Measurements from ENCODE around the gene CLNK.

CLNK gene, protein sequence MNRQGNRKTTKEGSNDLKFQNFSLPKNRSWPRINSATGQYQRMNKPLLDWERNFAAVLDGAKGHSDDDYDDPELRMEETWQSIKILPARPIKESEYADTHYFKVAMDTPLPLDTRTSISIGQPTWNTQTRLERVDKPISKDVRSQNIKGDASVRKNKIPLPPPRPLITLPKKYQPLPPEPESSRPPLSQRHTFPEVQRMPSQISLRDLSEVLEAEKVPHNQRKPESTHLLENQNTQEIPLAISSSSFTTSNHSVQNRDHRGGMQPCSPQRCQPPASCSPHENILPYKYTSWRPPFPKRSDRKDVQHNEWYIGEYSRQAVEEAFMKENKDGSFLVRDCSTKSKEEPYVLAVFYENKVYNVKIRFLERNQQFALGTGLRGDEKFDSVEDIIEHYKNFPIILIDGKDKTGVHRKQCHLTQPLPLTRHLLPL

DNA sequence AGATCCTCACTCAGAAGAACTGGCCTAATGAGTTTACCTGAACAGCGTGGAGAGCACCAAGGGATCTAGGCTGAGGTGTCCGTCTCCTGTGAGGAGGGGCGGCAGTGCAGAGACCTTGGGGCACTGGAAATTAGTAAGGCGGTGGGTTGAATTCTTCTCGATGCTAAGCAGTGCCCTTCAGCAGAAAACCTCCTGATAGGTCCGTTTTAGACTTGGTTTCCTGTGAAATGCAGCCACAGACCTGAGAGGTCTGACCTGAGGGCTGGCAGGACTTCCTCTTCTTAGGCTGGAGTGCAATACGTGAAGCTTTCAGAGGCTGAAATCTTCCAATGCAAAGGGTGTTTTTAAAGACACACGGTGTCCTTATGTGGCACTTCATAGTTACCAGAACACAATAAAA, at the start of gene CLNK:
CLNK (minus strand) TSS at position 138 of the 400 bp plus-strand sequence. CDS start 16,899 bp downstream, outside the sequence.
- DNase-seq: no peak

GRCh38 chr4:10733481-10734062, 49.0 kb upstream of the CLNK start:
- DNase-seq: no peak

GRCh38 chr4:10732914-10733415, 48.4 kb upstream of the CLNK start:
- no peak for DNase-seq

DNA sequence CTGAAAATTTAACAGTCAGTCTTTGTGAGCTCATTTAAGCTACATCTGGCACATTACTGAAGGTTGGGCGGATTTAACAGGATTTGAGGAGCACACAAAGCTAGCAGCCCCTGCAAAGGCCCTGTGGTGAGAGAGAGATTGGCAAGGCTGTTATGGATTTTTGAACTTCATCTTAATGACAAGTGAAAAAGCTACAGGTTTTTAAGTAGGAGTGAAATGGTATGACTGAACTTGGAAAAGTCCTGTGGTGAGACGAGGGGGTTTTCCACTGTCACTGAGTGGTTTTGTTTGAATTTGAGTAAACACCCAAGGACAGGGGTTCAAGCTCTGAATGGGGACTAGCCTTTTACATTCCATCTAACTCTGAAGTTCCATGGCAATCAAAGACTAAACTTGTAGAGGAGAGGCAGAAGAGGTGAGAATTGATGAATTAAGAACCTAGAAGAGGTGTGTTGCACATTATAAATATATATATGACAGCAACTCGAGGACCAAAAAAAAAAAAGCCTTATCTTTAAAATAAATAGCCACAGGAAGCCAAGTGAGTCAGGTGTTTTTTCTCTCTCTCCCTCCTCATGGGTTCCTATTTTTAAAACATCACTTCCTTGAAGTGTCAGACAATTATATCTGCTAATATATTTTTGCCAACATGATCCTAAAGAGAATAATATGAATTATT, 47.8 kb upstream of the CLNK start:
- DNase-seq: peak; percentile 44

GRCh38 chr4:10731690-10732089, 47.1 kb upstream of the CLNK start:
- no peak for DNase-seq

DNA sequence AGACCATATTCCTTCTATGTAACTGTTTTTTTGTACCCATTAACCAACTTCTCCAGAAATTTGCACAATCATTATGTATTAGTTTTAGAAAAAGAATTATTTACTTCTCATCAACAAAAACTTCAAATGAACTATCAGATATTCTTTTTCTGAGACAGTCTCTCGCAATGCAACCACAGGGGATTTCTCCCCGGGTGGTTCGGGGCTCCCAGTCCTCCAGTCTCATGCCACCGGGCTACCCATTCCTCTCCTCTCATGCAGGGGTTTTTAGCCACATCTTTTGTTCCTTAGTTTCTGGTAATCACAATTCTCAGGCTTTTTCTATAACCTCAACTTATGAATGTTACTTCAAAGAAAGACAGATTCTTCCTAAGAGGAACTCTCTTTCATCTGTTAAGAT, 46.6 kb upstream of the CLNK start:
- DNase-seq: no peak

- no peak for DNase-seq
Observed at GRCh38 chr4:10730590-10730989, 46.0 kb upstream of the CLNK start.

DNA sequence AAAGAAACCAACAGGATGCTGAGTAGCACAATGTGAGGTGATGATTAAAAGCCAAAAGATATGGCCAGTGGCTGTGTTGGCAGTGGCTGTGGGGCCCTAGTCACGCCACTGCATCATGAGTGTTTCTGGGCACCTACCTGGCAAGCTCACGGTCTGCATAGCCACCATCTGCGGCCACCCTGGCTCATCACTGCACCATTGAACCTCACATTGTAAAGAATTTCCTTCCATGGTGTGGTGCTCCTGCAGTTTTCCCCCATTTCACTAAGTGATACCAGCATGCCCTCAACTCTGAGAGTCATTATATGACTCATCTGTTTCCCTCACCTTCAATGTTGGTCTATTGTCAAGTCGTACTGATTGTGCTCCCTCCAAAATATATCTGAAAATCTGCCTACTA, 45.5 kb upstream of the CLNK start:
- DNase-seq: peak; percentile 11

GRCh38 chr4:10729366-10729765, 44.8 kb upstream of the CLNK start:
- DNase-seq: no peak

DNA sequence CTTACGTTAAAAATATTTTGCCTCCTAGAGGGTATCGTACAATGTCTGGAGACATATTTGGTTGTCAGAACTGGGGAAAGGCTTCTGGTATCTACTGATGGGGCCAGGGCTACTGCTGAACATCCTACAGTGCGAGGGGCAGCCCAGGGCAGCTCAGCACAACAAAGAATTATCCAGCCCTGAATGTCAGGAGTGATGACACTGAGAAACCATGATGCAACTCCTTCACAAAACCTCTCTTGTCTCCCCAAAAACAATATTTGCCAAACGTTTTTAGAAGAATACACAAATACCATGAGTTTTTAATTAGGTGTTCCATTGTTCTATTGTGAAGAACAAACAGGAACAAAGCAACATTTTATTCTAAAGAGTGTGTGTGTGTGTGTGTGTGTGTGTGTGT, 43.4 kb upstream of the CLNK start:
- DNase-seq: no peak

- DNase-seq: no peak
Observed at GRCh38 chr4:10727140-10727880, 42.7 kb upstream of the CLNK start.

DNA sequence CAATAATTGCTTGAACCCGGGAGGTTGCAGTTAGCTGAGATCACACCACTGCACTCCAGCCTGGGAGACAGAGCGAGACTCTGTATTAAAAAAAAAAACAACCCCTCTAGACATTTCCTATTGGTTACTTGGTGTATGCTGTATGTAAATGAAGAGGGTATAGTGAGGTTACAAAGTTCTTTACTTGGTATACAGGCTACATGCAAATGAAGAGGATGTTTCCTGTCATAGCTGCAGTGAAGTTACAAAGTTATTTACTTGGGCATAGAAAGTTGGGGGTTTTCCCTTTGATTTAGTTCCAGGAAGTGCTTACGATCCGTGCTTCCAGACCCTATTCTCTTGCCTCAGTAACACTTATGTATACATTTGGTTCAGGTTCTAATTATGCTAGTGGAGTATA, 38.4 kb upstream of the CLNK start:
- DNase-seq: no peak

DNA sequence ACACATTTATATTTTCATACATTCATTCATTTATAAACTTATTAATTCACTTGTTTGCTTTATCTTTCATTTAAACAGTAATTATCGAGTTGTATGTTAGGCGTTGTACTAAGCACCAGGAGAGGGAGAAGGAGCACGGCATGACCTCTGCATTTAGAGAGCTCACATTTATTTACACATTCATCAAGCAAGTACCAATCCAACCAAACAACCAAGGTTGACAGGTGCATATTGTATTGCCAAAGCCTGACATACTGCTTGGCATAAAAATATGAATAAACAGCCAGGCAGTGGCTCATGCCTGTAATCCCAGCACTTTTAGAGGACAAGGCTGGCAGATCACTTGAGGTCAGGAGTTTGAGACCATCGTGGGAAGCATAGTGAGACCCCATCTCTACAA, 37.0 kb upstream of the CLNK start:
- no peak for DNase-seq

- DNase-seq: no peak
Observed at GRCh38 chr4:10716163-10716562, 31.6 kb upstream of the CLNK start.

DNA sequence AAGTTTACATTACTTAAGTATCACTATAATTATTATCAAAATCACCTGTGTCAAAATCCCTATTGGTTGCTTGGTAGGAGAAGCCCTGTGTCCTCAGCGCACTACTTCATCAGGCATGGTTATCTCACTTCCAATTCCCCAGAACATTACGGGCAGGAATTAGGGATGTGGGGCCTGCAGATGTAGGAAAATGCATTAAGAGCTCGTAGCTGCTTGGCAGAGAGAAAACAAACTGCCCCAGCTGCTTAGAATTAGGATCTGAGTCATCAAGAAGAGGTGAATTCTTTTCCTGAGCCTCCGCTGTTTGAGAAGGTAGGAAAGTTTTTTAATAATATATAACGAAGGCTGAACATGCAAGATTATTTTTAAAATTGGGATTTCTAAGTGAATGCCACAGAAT, 31.1 kb upstream of the CLNK start:
- DNase-seq: no peak

- DNase-seq: no peak
Observed at GRCh38 chr4:10715135-10715534, 30.6 kb upstream of the CLNK start.

GRCh38 chr4:10713591-10713990, 29.0 kb upstream of the CLNK start:
- no peak for DNase-seq

GRCh38 chr4:10706236-10706635, 21.7 kb upstream of the CLNK start:
- no peak for DNase-seq

DNA sequence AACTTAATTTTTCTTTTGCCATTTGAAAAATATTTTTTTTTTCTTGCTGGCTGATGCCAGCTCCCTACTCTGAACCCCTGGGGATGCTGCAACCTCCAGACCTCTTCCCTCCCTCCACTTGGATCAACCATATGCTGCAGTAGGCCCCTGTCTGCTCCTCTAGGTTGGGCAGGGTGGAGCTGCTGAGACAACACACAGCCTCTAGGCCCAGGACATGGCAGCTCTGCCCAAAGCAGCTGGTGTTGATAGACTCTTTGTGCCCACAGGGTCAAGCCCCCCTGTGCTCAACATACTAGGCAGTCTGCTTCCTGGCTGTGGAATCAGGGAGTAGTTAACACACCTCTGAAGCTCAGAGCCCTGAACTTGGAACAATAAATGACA, 19.9 kb upstream of the CLNK start:
- DNase-seq: no peak

GRCh38 chr4:10703766-10704429, 19.3 kb upstream of the CLNK start:
- no peak for DNase-seq

GRCh38 chr4:10703156-10703555, 18.6 kb upstream of the CLNK start:
- no peak for DNase-seq

DNA sequence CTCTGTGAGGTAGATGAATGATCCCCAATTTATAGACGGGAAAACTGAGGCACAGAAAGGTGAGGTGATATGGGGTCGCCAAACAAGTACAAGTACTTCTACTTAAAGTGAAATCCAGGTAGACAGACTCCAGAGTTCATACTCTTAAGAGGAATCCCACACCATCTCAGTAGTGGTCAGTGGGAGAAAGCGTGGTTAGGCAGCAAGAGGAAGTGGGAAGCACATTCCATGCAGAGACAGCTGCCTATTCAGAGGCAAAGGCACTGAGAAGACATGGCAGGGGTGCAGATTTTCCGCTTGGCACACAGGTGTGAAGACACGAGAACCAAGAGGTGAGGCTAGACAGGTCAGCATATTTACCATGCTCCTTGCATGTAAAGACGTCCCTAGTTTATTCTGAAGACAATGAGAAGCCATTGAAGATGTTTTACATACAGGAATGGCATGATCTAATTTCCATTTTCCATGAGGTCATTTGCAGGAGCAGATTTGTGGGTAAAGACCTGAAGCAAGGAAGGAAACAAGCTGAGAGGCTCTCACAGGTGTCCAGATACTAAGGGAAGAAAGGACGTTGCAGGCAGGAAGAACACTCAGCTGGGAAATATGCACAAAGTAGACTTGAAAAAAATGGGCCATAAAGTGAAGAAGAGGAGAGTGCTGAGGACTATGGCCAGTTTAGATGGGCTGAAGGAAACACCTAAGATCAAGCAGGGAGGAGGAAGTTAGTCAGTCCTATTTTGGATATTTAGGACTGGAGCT, 17.3 kb upstream of the CLNK start:
- DNase-seq: no peak

Measured in activated CD4-positive, alpha-beta T cell treated with anti-CD3 and anti-CD28 coated beads for 48 hours (primary cell).